Hepatic stellate cell (primary cell): ENCODE measurements around the gene SAG.

Experiments
- DNase-seq: peaks from one replicate; pipeline ENCODE4 v3.0.0; 2011; ENCODE audit warnings: low spot score

The SAG gene

DNA sequence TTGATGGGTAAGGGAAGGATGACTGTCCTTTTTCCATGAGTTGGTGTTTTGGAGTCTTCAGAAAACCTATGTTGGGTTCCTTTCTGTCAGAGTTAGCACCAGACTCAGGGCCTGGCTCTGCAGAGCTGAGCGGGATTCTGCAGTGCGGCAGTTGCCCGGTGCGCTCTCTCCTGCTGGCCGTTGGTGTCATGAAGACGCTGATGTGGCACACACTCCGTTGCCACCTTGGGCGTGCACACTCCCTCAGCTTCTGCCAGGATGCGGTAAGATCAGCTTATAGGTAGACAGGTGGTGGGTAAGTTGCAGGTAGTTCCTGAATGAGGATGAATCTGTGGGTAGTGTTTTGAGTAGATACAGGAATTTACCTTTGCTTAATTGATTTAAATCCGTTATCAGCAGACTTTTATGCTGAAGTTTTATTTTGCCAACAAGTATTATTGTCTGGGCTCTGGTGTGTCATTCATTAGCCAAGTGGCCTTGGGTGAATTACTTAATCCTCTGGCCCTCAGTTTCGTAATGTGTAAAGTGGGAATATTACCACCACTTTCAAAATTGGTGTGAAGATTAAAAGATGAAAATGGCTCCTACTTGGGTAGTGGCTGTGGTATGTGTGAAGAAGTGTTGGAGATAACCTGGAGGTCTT is 73.5 kb downstream of the SAG start:
- no peak for DNase-seq

DNA sequence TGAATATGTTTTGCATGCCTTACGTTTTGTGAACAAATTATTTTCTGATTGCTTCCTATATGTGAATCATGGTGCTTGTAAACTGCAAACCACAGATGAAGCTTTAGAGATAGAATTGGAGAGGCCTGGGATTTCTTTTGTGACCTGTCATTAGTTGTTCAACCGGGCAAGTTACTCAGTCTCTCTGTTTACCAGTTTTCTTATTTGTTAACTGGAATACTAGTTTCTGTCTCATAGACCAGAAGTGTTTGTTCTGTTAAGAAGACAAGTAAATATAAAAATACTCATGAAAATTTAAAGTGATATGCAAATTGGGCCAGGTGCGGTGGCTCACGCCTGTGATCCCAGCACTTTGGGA is 74.0 kb downstream of the SAG start:
- no peak for DNase-seq

DNA sequence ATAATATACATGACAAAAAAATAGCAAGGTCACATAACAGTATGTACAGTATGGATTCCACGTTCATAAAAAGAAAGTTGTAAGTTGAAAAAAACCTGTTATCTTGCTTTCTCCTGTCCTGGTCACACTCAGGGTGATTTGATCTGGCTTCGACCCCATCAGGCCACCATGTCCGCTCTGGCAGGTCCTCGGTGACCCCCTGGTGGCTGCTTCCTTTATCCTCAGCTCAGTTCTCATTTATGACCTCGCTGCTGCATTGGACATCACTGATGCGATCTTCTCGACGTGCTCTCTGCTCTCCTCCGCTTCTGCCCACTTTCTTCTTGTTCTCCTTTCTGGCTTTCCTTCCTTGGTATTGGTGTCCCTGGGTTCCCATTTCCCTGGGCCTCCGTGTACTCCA is 76.4 kb downstream of the SAG start:
- DNase-seq, result no peak

DNA sequence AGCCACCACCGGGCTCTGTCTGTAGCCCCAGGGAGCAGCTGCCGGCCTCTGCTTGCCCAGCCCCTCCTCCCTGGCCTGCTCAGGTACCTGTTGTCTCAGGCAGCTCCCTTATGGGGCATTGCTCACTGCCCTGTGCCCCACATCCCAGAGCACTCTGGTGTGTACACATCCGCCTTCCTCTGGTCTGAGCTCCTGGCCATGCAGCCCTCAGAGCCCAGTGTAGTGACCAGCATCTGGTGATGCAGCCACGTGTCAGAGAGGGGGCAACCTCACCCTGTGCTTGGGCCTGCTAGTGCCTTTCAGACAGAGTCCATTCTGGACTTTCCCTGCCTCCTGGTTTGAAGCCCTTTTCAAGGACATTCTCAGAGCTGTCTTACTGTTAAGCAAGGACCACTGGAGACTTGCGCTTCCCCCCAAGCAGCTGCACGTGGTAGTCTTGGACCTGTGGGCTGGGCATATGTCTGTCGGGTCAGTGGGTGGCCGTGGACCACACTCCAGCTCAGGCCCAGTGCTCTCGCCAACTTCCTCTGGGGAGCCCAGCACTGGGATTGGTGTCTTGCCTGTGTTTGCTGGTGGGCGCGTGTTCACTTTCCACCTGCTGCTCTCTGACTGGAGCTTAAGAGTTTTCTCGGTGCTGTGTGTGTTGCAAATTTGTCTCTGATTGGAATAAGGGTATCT is 77.3 kb downstream of the SAG start:
- DNase-seq, result no peak

GRCh38 chr2:233385489-233386044 is 78.0 kb downstream of the SAG start:
- DNase-seq, result no peak

GRCh38 chr2:233386382-233387041 is 78.9 kb downstream of the SAG start:
- peak; percentile 38 for DNase-seq

- no peak for DNase-seq
Measured at GRCh38 chr2:233387225-233387624, 79.6 kb downstream of the SAG start.

GRCh38 chr2:233387667-233388528 is 80.3 kb downstream of the SAG start:
- DNase-seq, result peak; percentile 93

- no peak for DNase-seq
Measured at GRCh38 chr2:233389601-233390125, 82.0 kb downstream of the SAG start.

GRCh38 chr2:233395687-233396086 is 88.1 kb downstream of the SAG start:
- DNase-seq, result no peak
